ENCODE results near the gene EML6. TPM values are rescaled to one million over a fixed set of nuclear protein-coding genes. Genes with fewer than 3 reads are reported as not detected.

The EML6 gene
- total RNA-seq, 4 donors from 2014 or later, result 1.2 to 4.4 (median 3.1) TPM

- DNase-seq, result no peak
- intact Hi-C loops (cut with DNase I), result no loop called here
- Histone ChIP-seq H3K36me3 (peaks cover 0 to 55% (median 0%) of the 10 kb centered on the region in 3 donors), H3K27ac (no peak overlapping the region), H3K27me3 (no peaks in the 10 kb centered on the region), H3K9me3 (no peaks in the 10 kb centered on the region), H3K4me3 (no peak overlapping the region), H3K4me1 (peaks cover 0 to 49% (median 15%) of the 10 kb centered on the region in 3 donors)
- TF ChIP-seq POLR2A (IDR thresholded peaks at IDR 0.05), result no peak
- TF ChIP-seq, protein P1, sequence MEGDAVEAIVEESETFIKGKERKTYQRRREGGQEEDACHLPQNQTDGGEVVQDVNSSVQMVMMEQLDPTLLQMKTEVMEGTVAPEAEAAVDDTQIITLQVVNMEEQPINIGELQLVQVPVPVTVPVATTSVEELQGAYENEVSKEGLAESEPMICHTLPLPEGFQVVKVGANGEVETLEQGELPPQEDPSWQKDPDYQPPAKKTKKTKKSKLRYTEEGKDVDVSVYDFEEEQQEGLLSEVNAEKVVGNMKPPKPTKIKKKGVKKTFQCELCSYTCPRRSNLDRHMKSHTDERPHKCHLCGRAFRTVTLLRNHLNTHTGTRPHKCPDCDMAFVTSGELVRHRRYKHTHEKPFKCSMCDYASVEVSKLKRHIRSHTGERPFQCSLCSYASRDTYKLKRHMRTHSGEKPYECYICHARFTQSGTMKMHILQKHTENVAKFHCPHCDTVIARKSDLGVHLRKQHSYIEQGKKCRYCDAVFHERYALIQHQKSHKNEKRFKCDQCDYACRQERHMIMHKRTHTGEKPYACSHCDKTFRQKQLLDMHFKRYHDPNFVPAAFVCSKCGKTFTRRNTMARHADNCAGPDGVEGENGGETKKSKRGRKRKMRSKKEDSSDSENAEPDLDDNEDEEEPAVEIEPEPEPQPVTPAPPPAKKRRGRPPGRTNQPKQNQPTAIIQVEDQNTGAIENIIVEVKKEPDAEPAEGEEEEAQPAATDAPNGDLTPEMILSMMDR (IDR thresholded peaks at IDR 0.05), result no peak
- 90 to 94% methylated on average over 14 to 15 of the region's 18 CpGs for WGBS, 2 donors
Measured at GRCh38 chr2:54967759-54968365, 244.4 kb downstream of the EML6 start.

GRCh38 chr2:54968561-54969218, 245.2 kb downstream of the EML6 start:
- 94% methylated on average over 6 to 10 of the region's 10 CpGs for WGBS, 2 donors
- H3K4me1 ChIP-seq, result peaks cover 0 to 49% (median 18%) of the 10 kb centered on the region in 3 donors
- no peak overlapping the region for H3K4me3 ChIP-seq
- no peaks in the 10 kb centered on the region for H3K9me3 ChIP-seq
- H3K36me3 ChIP-seq, result peaks cover 0 to 61% (median 0%) of the 10 kb centered on the region in 3 donors
- no peak overlapping the region for H3K27ac ChIP-seq
- H3K27me3 ChIP-seq, result no peaks in the 10 kb centered on the region
- TF ChIP-seq POLR2A (IDR thresholded peaks at IDR 0.05), result no peak
- TF ChIP-seq, protein P1 (IDR thresholded peaks at IDR 0.05), result no peak
- no peak for DNase-seq
- intact Hi-C loops (cut with DNase I), result no loop called here

- H3K9me3 ChIP-seq, result no peaks in the 10 kb centered on the region
- H3K4me3 ChIP-seq, result no peak overlapping the region
- H3K27me3 ChIP-seq, result no peaks in the 10 kb centered on the region
- H3K36me3 ChIP-seq, result peaks cover 0 to 62% (median 0%) of the 10 kb centered on the region in 3 donors
- no peak for DNase-seq
- TF ChIP-seq, protein P1 (IDR thresholded peaks at IDR 0.05), result no peak
- no peak for TF ChIP-seq POLR2A (IDR thresholded peaks at IDR 0.05)
- intact Hi-C loops (cut with DNase I), result no loop called here
- 65 to 84% methylated on average over 3 to 4 of the region's 4 CpGs for WGBS, 2 donors
- H3K27ac ChIP-seq, result no peak overlapping the region
- H3K4me1 ChIP-seq, result peaks cover 0 to 52% (median 16%) of the 10 kb centered on the region in 3 donors
Measured at GRCh38 chr2:54969295-54969939, 246.0 kb downstream of the EML6 start.

- Histone ChIP-seq H3K4me3 (no peak overlapping the region), H3K27ac (no peak overlapping the region), H3K4me1 (peaks cover 0 to 50% (median 16%) of the 10 kb centered on the region in 3 donors), H3K36me3 (peaks cover 0 to 62% (median 0%) of the 10 kb centered on the region in 3 donors), H3K27me3 (no peaks in the 10 kb centered on the region), H3K9me3 (no peaks in the 10 kb centered on the region)
- intact Hi-C loops (cut with DNase I), result no loop called here
- TF ChIP-seq POLR2A (IDR thresholded peaks at IDR 0.05), result no peak
- TF ChIP-seq, protein P1 (IDR thresholded peaks at IDR 0.05), result no peak
- 89% methylated on average over 4 to 6 of the region's 7 CpGs for WGBS, 2 donors
- DNase-seq, result no peak
Measured at GRCh38 chr2:54969940-54970338, 246.5 kb downstream of the EML6 start.

DNA sequence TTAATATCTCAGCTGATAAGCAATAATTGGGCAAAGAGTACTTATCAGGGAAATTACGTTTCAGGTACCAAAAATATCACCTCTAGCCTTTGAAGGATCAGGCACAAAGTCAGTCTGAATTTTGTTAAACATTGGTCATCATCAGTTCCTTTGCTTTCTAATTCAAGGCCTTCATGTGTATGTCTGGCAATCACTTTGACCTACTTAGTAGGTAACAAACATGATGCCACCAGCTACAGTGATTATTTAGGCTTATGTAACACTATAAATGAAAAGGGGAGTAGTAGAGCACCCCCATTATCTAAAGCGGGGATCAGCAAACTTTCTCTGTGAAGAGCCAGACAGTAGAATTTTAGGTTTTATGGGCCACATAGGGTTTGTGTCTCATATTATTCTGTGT, 251.7 kb downstream of the EML6 start:
- no peak overlapping the region for H3K4me3 ChIP-seq
- no peaks in the 10 kb centered on the region for H3K27me3 ChIP-seq
- H3K9me3 ChIP-seq, result no peaks in the 10 kb centered on the region
- no peak for DNase-seq
- intact Hi-C loops (cut with DNase I), result no loop called here
- WGBS, 2 donors, result 94 to 98% methylated on average over 2 of the region's 2 CpGs
- H3K36me3 ChIP-seq, result peaks cover 0 to 39% (median 0%) of the 10 kb centered on the region in 3 donors
- peaks cover 11 to 81% (median 33%) of the 10 kb centered on the region in 3 donors for H3K4me1 ChIP-seq
- TF ChIP-seq POLR2A (IDR thresholded peaks at IDR 0.05), result no peak
- TF ChIP-seq, protein P1 (IDR thresholded peaks at IDR 0.05), result no peak
- no peak overlapping the region for H3K27ac ChIP-seq
